Body of pancreas (tissue), 4 donors: Measurements from ENCODE around the gene CRB1.

Experiments
- POLR2A ChIP-seq, 3 donors: fragments of 450-650 bp; IDR thresholded peaks; one replicate each; pipeline ENCODE4 v1.6.1; 2016; ENCODE audit warnings: antibody characterized with exemption in 3 of 3, mild to moderate bottlenecking in 2 of 3
- TF ChIP-seq, protein P1 (sequence below), 7 experiments: fragments of 450-650 bp in 4 of 7; fragments of 200-600 bp in 3 of 7; sonication (generic) in 3 of 7; IDR thresholded peaks; one replicate each; pipeline ENCODE4 v1.5.1; 2016 to 2019; ENCODE audit warnings: antibody characterized with exemption in 7 of 7

DNA sequence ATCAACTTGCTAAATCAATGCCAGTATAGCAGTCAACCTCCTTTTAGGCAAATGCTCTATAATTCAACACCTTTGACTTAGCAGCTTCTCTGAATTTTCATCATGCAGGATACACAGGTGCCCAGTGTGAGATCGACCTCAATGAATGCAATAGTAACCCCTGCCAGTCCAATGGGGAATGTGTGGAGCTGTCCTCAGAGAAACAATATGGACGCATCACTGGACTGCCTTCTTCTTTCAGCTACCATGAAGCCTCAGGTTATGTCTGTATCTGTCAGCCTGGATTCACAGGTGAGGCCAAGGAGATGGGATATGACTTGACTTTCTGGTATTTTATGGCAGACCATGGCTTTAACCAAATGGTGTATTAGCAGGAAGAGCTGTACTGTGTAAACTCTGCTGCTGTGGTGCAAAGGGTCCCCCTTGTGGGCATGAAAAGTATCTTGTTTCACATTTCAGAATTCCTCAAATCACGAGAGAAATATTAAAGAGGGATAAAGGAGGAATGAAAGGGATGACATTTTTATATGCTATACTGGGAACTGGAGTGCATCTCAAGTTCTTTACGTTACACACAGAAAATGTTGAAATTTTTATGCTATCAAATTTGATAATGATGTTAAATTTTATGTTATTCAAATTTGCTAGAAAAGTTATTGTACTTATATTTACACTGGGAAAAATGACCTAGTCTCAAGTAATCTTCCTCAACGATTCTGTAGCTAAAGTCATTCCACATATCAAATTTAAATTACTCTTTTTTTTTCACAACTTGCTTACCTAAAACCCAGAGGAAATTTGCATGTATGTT is 88.9 kb downstream of the CRB1 start:
- TF ChIP-seq, protein P1, sequence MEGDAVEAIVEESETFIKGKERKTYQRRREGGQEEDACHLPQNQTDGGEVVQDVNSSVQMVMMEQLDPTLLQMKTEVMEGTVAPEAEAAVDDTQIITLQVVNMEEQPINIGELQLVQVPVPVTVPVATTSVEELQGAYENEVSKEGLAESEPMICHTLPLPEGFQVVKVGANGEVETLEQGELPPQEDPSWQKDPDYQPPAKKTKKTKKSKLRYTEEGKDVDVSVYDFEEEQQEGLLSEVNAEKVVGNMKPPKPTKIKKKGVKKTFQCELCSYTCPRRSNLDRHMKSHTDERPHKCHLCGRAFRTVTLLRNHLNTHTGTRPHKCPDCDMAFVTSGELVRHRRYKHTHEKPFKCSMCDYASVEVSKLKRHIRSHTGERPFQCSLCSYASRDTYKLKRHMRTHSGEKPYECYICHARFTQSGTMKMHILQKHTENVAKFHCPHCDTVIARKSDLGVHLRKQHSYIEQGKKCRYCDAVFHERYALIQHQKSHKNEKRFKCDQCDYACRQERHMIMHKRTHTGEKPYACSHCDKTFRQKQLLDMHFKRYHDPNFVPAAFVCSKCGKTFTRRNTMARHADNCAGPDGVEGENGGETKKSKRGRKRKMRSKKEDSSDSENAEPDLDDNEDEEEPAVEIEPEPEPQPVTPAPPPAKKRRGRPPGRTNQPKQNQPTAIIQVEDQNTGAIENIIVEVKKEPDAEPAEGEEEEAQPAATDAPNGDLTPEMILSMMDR (IDR thresholded peaks at IDR 0.05), result peak; percentile 33 to 83 (median 71)
- TF ChIP-seq POLR2A (IDR thresholded peaks at IDR 0.05), result no peak
